HuH-7 (cell line): ENCODE measurements around the gene MISP3.

Source experiments
- DNase-seq: peaks from one replicate; pipeline ENCODE4 v3.0.0; 2011; ENCODE audit warnings: low spot score

MISP3 gene

GRCh38 chr19:14053500-14053899, 19.1 kb upstream of the MISP3 start:
- DNase-seq: no peak

- no peak for DNase-seq
Observed at GRCh38 chr19:14054099-14054498, 18.5 kb upstream of the MISP3 start.

- DNase-seq: no peak
Observed at GRCh38 chr19:14054721-14055120, 17.9 kb upstream of the MISP3 start.

DNA sequence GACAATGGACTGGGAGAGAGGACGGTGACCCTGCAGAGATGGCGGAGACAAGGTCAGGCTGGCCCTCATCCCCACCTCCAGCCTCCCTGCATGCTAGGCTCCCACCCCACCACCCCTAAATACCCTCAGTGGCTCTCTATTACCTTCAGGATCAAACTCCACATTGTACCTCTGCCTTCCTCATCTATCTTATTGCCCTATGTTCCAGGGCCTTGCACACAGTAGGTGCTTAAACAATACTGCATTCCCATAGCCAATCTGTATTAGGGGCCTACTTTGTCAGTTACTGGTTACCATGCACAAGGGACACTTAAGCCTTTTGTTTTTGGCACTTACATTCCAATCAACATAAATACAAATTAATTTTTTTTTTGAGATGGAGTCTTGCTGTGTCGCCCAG, 17.2 kb upstream of the MISP3 start:
- no peak for DNase-seq

DNA sequence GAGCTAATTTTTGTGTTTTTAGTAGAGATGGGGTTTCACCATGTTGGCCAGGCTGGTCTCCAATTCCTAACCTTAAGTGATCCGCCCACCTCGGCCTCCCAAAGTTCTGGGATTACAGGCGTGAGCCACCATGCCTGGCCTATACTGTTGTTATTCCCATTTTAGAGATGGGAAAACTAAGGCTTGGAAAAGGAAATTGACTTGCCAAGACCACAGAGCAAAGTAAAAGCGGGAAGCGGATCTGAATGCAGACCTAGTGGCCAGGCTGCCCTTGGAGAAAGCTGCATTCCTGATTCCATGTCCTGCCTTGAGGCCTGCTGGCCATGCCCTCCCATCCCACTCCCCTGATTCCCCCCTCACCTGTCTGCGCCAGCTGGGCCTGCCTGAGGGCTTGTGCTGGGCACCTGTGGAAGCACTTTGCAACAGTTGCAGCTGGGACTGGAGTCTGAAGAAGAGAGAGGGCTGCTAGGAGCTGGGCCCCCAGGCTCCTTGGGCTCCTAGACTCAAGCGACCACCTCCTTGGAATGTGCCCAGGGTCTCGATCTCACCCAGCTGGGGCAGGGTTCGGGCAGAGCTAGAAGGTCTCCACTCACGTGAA, 16.4 kb upstream of the MISP3 start:
- DNase-seq: no peak

DNA sequence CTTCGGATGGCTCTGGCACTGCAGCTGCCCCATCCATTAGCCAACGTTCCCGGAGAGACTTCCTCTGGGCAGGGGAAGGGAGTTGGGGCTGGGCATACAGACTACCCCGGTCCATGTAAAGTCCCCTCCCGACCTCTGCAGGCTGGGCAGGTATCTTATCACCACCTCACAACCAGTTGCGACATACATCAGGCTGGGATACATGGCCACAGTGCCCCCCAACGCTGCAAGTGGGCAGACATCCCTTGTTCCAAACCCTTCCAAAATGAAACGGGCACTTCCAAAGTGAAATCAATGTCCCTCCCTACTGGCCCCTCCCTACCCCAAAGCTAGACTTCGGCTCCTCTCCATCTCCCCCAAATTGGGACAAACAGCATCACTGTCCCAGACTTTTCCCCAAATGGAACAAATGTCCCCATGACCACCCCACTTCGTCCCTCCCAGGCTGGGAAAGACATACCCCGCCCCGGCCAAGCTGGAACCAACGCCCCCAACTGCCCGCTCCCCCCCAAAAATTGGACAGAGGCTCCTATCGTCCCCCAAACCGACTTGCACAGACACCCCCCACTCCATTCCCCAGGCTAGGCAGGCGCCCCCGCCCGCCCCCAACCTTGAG, 15.7 kb upstream of the MISP3 start:
- no peak for DNase-seq

GRCh38 chr19:14058182-14059092, 14.1 kb upstream of the MISP3 start:
- DNase-seq: no peak

DNA sequence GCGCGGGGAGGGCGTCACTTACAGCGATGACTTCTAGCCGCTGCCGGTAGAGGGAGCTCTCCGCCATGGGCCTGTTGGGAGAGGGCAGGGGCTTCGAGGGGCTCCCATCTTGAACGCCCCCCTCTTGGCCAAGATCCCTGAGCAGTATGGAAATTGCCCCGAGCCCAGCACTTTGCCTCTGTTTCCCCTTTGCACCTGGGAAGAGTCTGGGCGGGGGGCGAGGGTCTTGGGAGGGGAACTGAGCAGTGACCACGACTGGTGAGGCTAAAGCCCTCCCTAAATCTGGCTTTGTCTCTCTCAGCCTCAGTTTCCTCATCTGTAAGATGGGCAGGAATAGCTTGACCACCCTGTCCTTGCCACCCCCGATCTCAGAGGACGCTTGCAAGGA, 13.5 kb upstream of the MISP3 start:
- DNase-seq: no peak

GRCh38 chr19:14059652-14060155, 12.9 kb upstream of the MISP3 start:
- no peak for DNase-seq

DNA sequence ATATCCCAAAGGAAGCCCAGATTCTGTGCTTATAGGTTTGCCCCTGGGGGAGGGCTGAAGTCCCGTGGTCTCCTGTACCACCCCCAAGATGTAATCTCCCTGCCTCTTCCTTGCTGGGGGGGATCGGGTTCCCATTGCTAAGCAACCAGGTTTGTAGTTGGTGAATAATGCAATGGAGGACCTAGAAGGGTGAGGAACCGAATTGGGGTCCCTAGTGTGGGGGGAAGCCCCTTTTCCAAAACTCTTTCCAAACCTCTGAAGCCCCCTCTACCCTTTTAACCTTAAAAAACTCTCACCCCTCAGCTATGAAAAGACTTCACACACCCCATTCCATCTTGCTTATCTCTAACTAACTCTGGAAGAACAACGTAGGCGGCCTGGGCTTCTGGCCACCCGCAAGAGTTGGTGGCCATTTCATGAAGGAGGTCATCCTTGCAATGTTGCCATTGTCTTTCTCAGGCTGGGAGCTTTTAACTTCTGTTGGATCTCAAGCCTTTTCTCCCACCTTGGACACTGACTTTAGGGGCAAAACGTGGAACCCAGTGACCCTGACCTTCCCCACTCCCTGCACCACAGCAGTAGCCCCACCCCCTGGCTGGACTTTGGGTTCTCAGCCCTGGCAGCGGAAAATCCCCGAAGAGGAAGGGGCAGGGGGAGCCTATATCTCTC, 11.4 kb upstream of the MISP3 start:
- no peak for DNase-seq

GRCh38 chr19:14061751-14062557, 10.6 kb upstream of the MISP3 start, which contains the start of gene PALM3:
Gene PALM3 (minus strand): TSS chr19:14062076. CDS start chr19:14061980, 96 bp downstream.
- DNase-seq: no peak

DNA sequence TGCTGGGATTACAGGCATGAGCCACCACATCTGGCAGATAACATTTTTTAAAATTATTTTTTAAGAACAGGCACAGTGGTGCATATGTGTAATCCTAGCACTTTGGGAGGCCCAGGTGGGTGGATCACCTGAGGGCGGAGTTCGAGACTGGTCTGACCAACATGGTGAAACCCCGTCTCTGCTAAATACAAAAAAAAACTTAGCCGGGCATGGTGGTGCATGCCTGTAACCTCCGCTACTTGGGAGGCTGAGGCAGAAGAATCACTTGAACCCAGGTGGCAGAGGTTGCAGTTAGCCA, 10.1 kb upstream of the MISP3 start:
- DNase-seq: no peak

GRCh38 chr19:14063105-14063504, 9.5 kb upstream of the MISP3 start:
- no peak for DNase-seq

GRCh38 chr19:14066134-14066533, 6.5 kb upstream of the MISP3 start:
- DNase-seq: no peak

GRCh38 chr19:14070268-14071050, 2.1 kb upstream of the MISP3 start:
- DNase-seq: no peak

GRCh38 chr19:14073261-14073924, 807 bp downstream of the MISP3 start:
- peak; percentile 67 for DNase-seq

- DNase-seq: no peak
Observed at GRCh38 chr19:14073925-14074838, 1.6 kb downstream of the MISP3 start.

DNA sequence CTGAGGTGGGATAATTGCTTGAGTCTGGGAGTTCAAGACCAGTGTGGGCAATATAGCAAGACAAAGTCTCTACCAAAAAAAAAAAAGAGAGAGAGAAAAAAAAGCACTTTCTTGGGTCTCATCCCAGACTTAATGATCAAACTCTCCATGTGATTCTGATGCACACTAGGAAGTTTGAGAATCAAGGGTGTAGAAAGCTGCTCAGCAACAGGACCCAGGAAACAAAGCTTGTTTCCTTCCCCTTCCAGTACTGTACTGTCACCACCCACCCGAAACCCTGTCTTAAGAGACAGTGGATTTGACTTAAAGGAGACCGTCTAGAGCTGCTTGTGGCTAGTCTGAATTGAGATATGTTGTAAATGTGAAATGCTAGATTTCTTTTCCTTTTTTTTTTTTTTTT, 5.8 kb downstream of the MISP3 start:
- no peak for DNase-seq
